ENCODE data around the gene GUCY1A2. TPM values are rescaled to one million over a fixed set of nuclear protein-coding genes. Genes with fewer than 3 reads are reported as not detected.

Gene GUCY1A2
- total RNA-seq, 4 donors from 2014 or later = 0.19 to 2.1 (median 0.86) TPM

DNA sequence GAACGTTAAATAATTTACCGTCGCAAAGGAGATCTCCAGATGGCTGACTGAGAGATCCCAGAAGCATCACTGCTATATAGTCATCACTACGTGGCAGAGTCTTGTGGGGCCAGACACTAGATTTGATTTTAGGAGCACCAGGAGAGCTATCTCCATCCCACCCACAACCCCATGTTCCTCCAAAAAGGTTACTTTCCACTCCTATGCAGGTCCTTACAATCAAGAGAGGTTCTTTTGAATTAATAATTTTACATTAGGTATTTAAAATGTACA is 19.4 kb downstream of the GUCY1A2 start:
- intact Hi-C loops (cut with DNase I) = no loop called here
- no peak for DNase-seq
- TF ChIP-seq CTCF (IDR thresholded peaks at IDR 0.05) = no peak
- TF ChIP-seq POLR2A (IDR thresholded peaks at IDR 0.05) = no peak
- Histone ChIP-seq H3K27ac (no peak overlapping the region), H3K36me3 (no peaks in the 10 kb centered on the region), H3K4me3 (no peak overlapping the region), H3K27me3 (no peaks in the 10 kb centered on the region), H3K9me3 (no peaks in the 10 kb centered on the region), H3K4me1 (no peaks in the 10 kb centered on the region)
- WGBS, 2 donors = 65 to 71% methylated on average over 4 of the region's 4 CpGs

- Histone ChIP-seq H3K9me3 (no peaks in the 10 kb centered on the region), H3K4me3 (no peak overlapping the region), H3K4me1 (no peaks in the 10 kb centered on the region), H3K27me3 (no peaks in the 10 kb centered on the region), H3K27ac (no peak overlapping the region), H3K36me3 (no peaks in the 10 kb centered on the region)
- no peak for DNase-seq
- TF ChIP-seq POLR2A (IDR thresholded peaks at IDR 0.05) (no peak), CTCF (IDR thresholded peaks at IDR 0.05) (no peak)
- intact Hi-C loops (cut with DNase I) = no loop called here
- WGBS, 2 donors = 69 to 78% methylated on average over 4 of the region's 4 CpGs
Measured at GRCh38 chr11:106998116-106998915, 20.0 kb downstream of the GUCY1A2 start.

DNA sequence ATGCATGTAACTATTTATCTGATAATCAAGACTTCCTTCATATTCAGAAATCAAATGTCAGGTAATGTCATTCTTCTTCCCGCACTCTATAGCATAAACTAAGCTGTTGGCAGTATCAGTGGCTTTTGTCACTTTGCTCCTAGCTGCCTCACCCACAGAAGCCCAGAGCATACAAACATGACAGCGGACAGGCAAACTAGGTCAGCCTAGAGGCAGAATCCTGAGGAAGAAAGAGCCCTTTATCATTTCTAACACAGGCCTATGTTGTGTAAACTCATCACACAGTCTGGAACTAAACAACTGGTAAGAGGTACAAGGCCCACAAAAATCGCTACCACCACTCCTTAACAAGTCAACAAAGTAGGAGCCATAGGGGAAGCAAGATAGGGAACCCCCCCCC is 21.0 kb downstream of the GUCY1A2 start:
- H3K27me3 ChIP-seq = no peaks in the 10 kb centered on the region
- TF ChIP-seq CTCF (IDR thresholded peaks at IDR 0.05) (no peak), POLR2A (IDR thresholded peaks at IDR 0.05) (no peak)
- intact Hi-C loops (cut with DNase I) = no loop called here
- H3K27ac ChIP-seq = no peak overlapping the region
- no peak overlapping the region for H3K4me3 ChIP-seq
- no peaks in the 10 kb centered on the region for H3K9me3 ChIP-seq
- 87 to 92% methylated on average over 3 of the region's 3 CpGs for WGBS, 2 donors
- no peaks in the 10 kb centered on the region for H3K36me3 ChIP-seq
- H3K4me1 ChIP-seq = no peaks in the 10 kb centered on the region
- DNase-seq = no peak

GRCh38 chr11:106996691-106997090 is 21.6 kb downstream of the GUCY1A2 start:
- Histone ChIP-seq H3K9me3 (no peaks in the 10 kb centered on the region), H3K4me3 (no peak overlapping the region), H3K27me3 (no peaks in the 10 kb centered on the region), H3K4me1 (no peaks in the 10 kb centered on the region), H3K27ac (no peak overlapping the region), H3K36me3 (no peaks in the 10 kb centered on the region)
- intact Hi-C loops (cut with DNase I) = no loop called here
- TF ChIP-seq CTCF (IDR thresholded peaks at IDR 0.05) = no peak
- no peak for TF ChIP-seq POLR2A (IDR thresholded peaks at IDR 0.05)
- DNase-seq = no peak
- 70 to 80% methylated on average over 3 of the region's 3 CpGs for WGBS, 2 donors

DNA sequence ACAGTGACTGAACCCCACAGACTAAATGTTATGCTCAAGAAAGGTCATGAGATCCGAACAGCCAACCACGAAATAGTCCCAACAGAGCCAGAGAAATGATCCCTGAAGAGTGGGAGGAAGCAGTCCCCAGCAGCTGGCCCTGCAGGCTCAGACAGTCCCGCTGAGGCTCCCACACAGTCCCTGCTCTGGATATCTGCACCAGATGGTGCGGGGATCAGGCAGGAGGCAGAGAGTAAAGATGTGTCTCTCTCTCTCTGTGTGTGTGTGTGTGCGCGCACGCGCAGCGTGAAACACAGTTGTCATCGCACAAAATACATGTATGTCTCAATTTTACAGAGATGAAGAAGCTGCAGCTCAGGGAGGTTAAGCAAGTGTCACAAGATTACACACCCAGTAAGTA is 27.9 kb downstream of the GUCY1A2 start:
- no peak for DNase-seq
- peak overlapping the region in 2 of 4 donors; percentile 20 to 39 for H3K27ac ChIP-seq

More for the DNA sequence above, 27.9 kb downstream of the GUCY1A2 start:
- Histone ChIP-seq H3K36me3 (no peaks in the 10 kb centered on the region), H3K4me1 (peaks cover 0 to 54% (median 5%) of the 10 kb centered on the region in 3 donors), H3K4me3 (no peak overlapping the region), H3K27me3 (no peaks in the 10 kb centered on the region), H3K9me3 (no peaks in the 10 kb centered on the region)
- TF ChIP-seq POLR2A (IDR thresholded peaks at IDR 0.05) = no peak
- TF ChIP-seq CTCF (IDR thresholded peaks at IDR 0.05) = no peak
- intact Hi-C loops (cut with DNase I) = no loop called here
- 66 to 85% methylated on average over 10 of the region's 10 CpGs for WGBS, 2 donors
